ENCODE measurements around the gene LOC101059915.

The LOC101059915 gene

DNA sequence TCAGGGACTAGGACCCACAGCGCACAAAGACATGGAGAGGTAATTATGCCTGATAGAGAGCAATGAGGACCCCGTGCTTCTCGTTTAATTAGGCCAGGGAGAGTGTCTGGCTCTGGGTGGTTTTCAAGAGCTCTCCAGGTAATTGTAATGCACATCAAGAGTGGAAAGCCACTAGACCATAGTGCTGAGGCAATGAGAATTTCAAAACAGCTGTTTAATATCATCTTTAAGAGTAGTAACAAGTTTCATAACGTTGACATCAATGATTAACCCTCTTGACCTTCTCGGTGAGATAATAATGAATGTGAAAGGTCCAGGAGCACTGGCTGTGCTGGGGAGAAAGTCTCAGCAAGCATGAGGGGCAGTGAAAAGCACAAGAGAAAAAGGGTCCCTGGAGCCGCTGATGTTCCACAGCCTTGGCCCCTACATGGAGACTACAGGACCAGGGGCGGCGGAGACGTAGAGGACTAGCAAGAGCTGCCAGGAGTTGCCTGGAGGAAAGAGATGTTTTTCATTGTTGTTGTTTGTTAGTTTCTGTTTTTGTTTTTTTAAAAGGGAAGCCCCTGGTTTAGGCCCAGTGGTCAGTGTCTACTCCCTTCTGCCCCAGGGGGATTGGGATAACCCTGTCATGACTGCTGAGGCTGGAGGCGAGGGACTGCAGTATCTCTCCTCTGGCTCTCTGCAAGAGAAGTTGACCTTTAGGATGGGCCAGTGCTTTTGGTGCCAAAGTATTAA lies 34.3 kb upstream of the LOC101059915 start:
- no peaks in the 10 kb centered on the region for H3K36me3 ChIP-seq (ENCODE audit: low read depth)
- no peak for DNase-seq (ENCODE audit: low spot score)
- H3K27ac ChIP-seq (ENCODE audit: poor library complexity, severe bottlenecking) = no peak overlapping the region
- no peaks in the 10 kb centered on the region for H3K27me3 ChIP-seq (ENCODE audit: insufficient read depth, poor library complexity, severe bottlenecking)
- ATAC-seq (ENCODE audit: low read depth) = no peak
- no peak overlapping the region for H3K4me3 ChIP-seq (ENCODE audit: severe bottlenecking)
- TF ChIP-seq, protein P1, sequence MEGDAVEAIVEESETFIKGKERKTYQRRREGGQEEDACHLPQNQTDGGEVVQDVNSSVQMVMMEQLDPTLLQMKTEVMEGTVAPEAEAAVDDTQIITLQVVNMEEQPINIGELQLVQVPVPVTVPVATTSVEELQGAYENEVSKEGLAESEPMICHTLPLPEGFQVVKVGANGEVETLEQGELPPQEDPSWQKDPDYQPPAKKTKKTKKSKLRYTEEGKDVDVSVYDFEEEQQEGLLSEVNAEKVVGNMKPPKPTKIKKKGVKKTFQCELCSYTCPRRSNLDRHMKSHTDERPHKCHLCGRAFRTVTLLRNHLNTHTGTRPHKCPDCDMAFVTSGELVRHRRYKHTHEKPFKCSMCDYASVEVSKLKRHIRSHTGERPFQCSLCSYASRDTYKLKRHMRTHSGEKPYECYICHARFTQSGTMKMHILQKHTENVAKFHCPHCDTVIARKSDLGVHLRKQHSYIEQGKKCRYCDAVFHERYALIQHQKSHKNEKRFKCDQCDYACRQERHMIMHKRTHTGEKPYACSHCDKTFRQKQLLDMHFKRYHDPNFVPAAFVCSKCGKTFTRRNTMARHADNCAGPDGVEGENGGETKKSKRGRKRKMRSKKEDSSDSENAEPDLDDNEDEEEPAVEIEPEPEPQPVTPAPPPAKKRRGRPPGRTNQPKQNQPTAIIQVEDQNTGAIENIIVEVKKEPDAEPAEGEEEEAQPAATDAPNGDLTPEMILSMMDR (IDR thresholded peaks at IDR 0.05; ENCODE audit: poor library complexity, severe bottlenecking) = no peak
- H3K9me3 ChIP-seq (ENCODE audit: severe bottlenecking) = no peaks in the 10 kb centered on the region
- H3K4me1 ChIP-seq (ENCODE audit: insufficient read depth, poor library complexity, severe bottlenecking) = no peaks in the 10 kb centered on the region

DNA sequence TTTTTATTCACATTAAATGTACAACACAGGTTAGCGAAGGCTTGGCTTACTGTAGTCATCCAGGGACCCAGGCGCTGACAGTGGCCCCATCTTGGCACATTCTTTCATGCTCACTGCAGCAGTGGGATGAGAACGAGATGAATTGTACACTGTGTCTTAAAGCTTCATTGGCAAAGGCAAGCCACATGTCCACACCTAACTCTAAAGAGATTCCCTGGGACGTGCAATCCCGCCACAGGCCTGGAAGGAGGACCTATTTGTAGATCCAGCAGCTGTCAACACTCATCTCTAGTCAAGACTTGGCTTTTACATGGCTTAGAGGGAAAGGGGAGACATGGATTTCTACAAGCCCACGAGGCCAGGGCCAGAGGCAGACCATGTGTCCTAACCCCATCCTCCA lies 33.0 kb upstream of the LOC101059915 start:
- TF ChIP-seq, protein P1 (IDR thresholded peaks at IDR 0.05; ENCODE audit: poor library complexity, severe bottlenecking) = no peak
- Histone ChIP-seq H3K27me3 (ENCODE audit: insufficient read depth, poor library complexity, severe bottlenecking) (no peaks in the 10 kb centered on the region), H3K9me3 (ENCODE audit: severe bottlenecking) (no peaks in the 10 kb centered on the region), H3K4me3 (ENCODE audit: severe bottlenecking) (no peak overlapping the region), H3K27ac (ENCODE audit: poor library complexity, severe bottlenecking) (no peak overlapping the region), H3K36me3 (ENCODE audit: low read depth) (no peaks in the 10 kb centered on the region), H3K4me1 (ENCODE audit: insufficient read depth, poor library complexity, severe bottlenecking) (no peaks in the 10 kb centered on the region)
- no peak for DNase-seq (ENCODE audit: low spot score)
- no peak for ATAC-seq (ENCODE audit: low read depth)

DNA sequence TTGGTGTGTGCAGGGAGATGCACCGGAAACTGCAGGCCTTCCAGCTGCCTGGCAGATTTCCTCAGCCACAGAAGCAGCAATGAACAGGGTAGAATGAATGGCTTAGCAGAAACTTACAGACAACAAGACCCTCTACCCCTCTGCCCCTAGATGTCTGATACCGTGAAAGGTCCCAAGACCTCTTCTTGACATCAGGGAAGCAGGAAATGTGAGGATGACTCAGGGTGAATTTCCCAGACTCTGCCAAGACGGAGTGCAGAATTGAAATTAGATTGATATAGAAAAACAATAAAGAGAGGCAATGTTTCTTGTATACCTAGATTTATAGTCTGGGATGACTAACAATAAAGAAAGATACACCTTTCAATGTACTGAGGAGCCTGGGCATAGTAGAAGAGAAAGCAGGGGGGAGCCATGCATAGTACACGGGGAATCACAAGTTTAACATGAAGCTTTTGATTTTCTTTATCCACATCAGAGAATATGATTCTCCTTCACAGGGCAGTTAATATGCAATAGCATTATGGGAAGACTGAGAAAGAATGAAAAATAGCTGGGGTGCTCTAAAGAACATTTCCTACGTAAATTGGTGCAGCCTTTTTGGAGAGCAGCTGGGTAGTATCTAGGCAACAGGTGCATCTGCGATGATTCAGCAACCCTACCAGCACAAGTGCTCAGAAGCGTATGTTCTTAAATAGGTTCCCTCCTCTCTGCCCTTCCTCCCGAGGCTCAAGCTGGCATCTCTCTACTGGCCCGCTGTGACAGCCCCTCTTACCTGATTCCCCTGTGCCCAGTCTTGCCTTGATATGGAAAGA lies 30.7 kb upstream of the LOC101059915 start:
- H3K27ac ChIP-seq (ENCODE audit: poor library complexity, severe bottlenecking) = no peak overlapping the region
- H3K4me1 ChIP-seq (ENCODE audit: insufficient read depth, poor library complexity, severe bottlenecking) = no peaks in the 10 kb centered on the region
- no peaks in the 10 kb centered on the region for H3K27me3 ChIP-seq (ENCODE audit: insufficient read depth, poor library complexity, severe bottlenecking)
- H3K36me3 ChIP-seq (ENCODE audit: low read depth) = no peaks in the 10 kb centered on the region
- ATAC-seq (ENCODE audit: low read depth) (no peak), DNase-seq (ENCODE audit: low spot score) (no peak)
- no peaks in the 10 kb centered on the region for H3K9me3 ChIP-seq (ENCODE audit: severe bottlenecking)
- TF ChIP-seq, protein P1 (IDR thresholded peaks at IDR 0.05; ENCODE audit: poor library complexity, severe bottlenecking) = no peak
- no peak overlapping the region for H3K4me3 ChIP-seq (ENCODE audit: severe bottlenecking)

DNA sequence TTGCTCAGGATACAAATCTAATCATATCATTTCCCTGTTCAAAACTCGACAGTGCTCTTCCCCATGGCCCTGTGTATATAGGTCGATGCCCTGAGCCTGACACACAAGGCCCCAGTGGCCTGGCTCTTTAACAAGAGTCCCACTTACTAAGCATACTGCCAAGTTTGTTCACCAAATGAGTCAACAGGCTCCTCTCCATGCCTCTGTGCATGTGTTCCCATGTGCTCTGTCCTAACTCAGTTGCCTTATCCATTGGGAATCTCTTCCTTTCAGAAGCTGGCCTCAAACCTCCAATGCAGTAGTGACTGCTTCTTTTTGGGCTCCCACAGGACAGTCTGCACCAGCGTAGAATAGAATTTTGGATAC lies 30.1 kb upstream of the LOC101059915 start:
- H3K36me3 ChIP-seq (ENCODE audit: low read depth) = no peaks in the 10 kb centered on the region

More for the DNA sequence above, 30.1 kb upstream of the LOC101059915 start:
- Histone ChIP-seq H3K9me3 (ENCODE audit: severe bottlenecking) (no peaks in the 10 kb centered on the region), H3K4me3 (ENCODE audit: severe bottlenecking) (no peak overlapping the region), H3K4me1 (ENCODE audit: insufficient read depth, poor library complexity, severe bottlenecking) (no peaks in the 10 kb centered on the region), H3K27ac (ENCODE audit: poor library complexity, severe bottlenecking) (no peak overlapping the region), H3K27me3 (ENCODE audit: insufficient read depth, poor library complexity, severe bottlenecking) (no peaks in the 10 kb centered on the region)
- DNase-seq (ENCODE audit: low spot score) = no peak
- no peak for ATAC-seq (ENCODE audit: low read depth)
- TF ChIP-seq, protein P1 (IDR thresholded peaks at IDR 0.05; ENCODE audit: poor library complexity, severe bottlenecking) = no peak

Data from RWPE2 (cell line).